ENCODE results near the gene MIR17HG.
"Not testable (repeated sequence)": the region's sequence is repeated elsewhere in the genome, so short reads cannot be mapped to it uniquely, and the experiment has no call there.

GRCh38 chr13:91352891-91353290 lies 5.4 kb downstream of the MIR17HG start:
- TF ChIP-seq POLR2A, CTCF (IDR thresholded peaks at IDR 0.05): not testable (repeated sequence)

All from esophagus squamous epithelium (tissue), 4 donors.